Mammary epithelial cell (primary cell): ENCODE measurements around the gene USP9X.

Experiments used
- EZH2 ChIP-seq: IDR thresholded peaks from 2 replicates; pipeline ENCODE4 v1.6.1; 2012; ENCODE audit warnings: low read length, inconsistent platforms, borderline replicate concordance
- TF ChIP-seq, protein P1 (sequence below), 2 donors: IDR thresholded peaks in 1 of 2; conservative IDR thresholded peaks in 1 of 2; 2 replicates each; pipeline ENCODE4 v1.5.1; 2011 to 2012; ENCODE audit warnings: inconsistent platforms in 2 of 2, low read length in 2 of 2, mild to moderate bottlenecking in 2 of 2, control low read depth in 1 of 2, low read depth in 1 of 2; ENCODE audit not compliant: insufficient read depth in 1 of 2; ENCODE audit errors: extremely low read depth in 1 of 2

DNA sequence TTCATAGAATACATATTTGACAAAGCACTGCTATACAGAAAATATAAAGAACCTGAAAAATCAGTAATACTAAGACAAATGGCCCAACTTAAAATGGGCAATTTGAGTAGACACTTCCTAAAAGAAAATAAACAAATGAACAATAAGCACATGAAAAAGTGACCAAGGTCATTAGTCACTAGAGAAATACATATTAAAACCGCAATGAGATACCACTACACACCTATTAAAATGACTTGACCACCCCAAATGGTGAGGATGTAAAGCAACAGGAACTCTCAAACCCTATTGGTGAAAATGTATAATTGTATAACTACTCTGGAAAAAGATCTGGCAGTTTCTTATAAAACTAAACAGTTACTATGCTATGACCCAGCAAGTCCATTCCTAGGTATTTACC, 34.0 kb upstream of the USP9X start:
- TF ChIP-seq, protein P1, sequence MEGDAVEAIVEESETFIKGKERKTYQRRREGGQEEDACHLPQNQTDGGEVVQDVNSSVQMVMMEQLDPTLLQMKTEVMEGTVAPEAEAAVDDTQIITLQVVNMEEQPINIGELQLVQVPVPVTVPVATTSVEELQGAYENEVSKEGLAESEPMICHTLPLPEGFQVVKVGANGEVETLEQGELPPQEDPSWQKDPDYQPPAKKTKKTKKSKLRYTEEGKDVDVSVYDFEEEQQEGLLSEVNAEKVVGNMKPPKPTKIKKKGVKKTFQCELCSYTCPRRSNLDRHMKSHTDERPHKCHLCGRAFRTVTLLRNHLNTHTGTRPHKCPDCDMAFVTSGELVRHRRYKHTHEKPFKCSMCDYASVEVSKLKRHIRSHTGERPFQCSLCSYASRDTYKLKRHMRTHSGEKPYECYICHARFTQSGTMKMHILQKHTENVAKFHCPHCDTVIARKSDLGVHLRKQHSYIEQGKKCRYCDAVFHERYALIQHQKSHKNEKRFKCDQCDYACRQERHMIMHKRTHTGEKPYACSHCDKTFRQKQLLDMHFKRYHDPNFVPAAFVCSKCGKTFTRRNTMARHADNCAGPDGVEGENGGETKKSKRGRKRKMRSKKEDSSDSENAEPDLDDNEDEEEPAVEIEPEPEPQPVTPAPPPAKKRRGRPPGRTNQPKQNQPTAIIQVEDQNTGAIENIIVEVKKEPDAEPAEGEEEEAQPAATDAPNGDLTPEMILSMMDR (conservative IDR thresholded peaks at IDR 0.05 in 1 of 2, IDR thresholded peaks at IDR 0.05 in 1 of 2; ENCODE audit: extremely low read depth in 1 of 2, insufficient read depth in 1 of 2, low read depth in 1 of 2, low read length in 2 of 2): no peak
- TF ChIP-seq EZH2: no peak
